Muscle layer of duodenum (tissue), 2 donors: Measurements from ENCODE around the gene BCDIN3D.

Experiments used
- H3K27ac ChIP-seq: one replicate; pipeline ENCODE4 v1.7.0; 2013; ENCODE audit warnings: mild to moderate bottlenecking, low read length
- H3K27me3 ChIP-seq: one replicate; pipeline ENCODE4 v1.7.0; 2013; ENCODE audit warnings: low read depth, mild to moderate bottlenecking, control low read depth, low read length
- H3K36me3 ChIP-seq, 2 donors: one replicate each; pipeline ENCODE4 v1.7.0; 2013; ENCODE audit warnings: low read length in 2 of 2, control low read depth in 1 of 2, mild to moderate bottlenecking in 1 of 2; ENCODE audit not compliant: insufficient read depth in 2 of 2, control insufficient read depth in 1 of 2
- H3K4me1 ChIP-seq, 2 donors: one replicate each; pipeline ENCODE4 v1.7.0; 2013; ENCODE audit warnings: low read length in 2 of 2, mild to moderate bottlenecking in 2 of 2, control low read depth in 1 of 2, moderate library complexity in 1 of 2; ENCODE audit not compliant: insufficient read depth in 2 of 2, control insufficient read depth in 1 of 2
- H3K4me3 ChIP-seq, 2 donors: one replicate each; pipeline ENCODE4 v1.7.0; 2013; ENCODE audit warnings: low read length in 2 of 2, low read depth in 1 of 2, mild to moderate bottlenecking in 1 of 2
- H3K9me3 ChIP-seq, 2 donors: one replicate each; pipeline ENCODE4 v1.7.0; 2013; ENCODE audit warnings: low read length in 2 of 2, control low read depth in 1 of 2, mild to moderate bottlenecking in 1 of 2; ENCODE audit not compliant: control insufficient read depth in 1 of 2
- donor health status: healthy.

The BCDIN3D gene

GRCh38 chr12:49809906-49810389 is 33.0 kb downstream of the BCDIN3D start:
- Histone ChIP-seq H3K36me3 (peaks cover 0 to 9% of the 10 kb centered on the region in 2 donors), H3K9me3 (no peaks in the 10 kb centered on the region), H3K27ac (peak overlapping the region; percentile 43), H3K4me3 (peak overlapping the region in 1 of 2 donors; percentile 5), H3K4me1 (peaks cover 9 to 14% of the 10 kb centered on the region in 2 donors), H3K27me3 (no peaks in the 10 kb centered on the region)

- Histone ChIP-seq H3K27me3 (no peaks in the 10 kb centered on the region), H3K9me3 (no peaks in the 10 kb centered on the region), H3K4me3 (peak overlapping the region in 1 of 2 donors; percentile 5), H3K27ac (peak overlapping the region; percentile 43), H3K4me1 (peaks cover 9 to 14% of the 10 kb centered on the region in 2 donors), H3K36me3 (peaks cover 0 to 14% of the 10 kb centered on the region in 2 donors)
These were observed 33.5 kb downstream of the BCDIN3D start for GRCh38 chr12:49809381-49809905.

- Histone ChIP-seq H3K36me3 (peaks cover 1 to 19% of the 10 kb centered on the region in 2 donors), H3K27me3 (no peaks in the 10 kb centered on the region), H3K4me1 (peaks cover 9 to 14% of the 10 kb centered on the region in 2 donors), H3K27ac (peak overlapping the region; percentile 36), H3K4me3 (no peak overlapping the region), H3K9me3 (no peaks in the 10 kb centered on the region)
These were observed 34.1 kb downstream of the BCDIN3D start for GRCh38 chr12:49808686-49809380.

GRCh38 chr12:49807991-49808580 is 34.8 kb downstream of the BCDIN3D start:
- Histone ChIP-seq H3K4me1 (peaks cover 9 to 14% of the 10 kb centered on the region in 2 donors), H3K27me3 (no peaks in the 10 kb centered on the region), H3K4me3 (no peak overlapping the region), H3K27ac (no peak overlapping the region), H3K9me3 (no peaks in the 10 kb centered on the region), H3K36me3 (peaks cover 9 to 26% of the 10 kb centered on the region in 2 donors)

- Histone ChIP-seq H3K4me1 (peaks cover 9 to 14% of the 10 kb centered on the region in 2 donors), H3K4me3 (no peak overlapping the region), H3K27ac (no peak overlapping the region), H3K27me3 (no peaks in the 10 kb centered on the region), H3K36me3 (peaks cover 16 to 34% of the 10 kb centered on the region in 2 donors), H3K9me3 (no peaks in the 10 kb centered on the region)
These were observed 36.0 kb downstream of the BCDIN3D start for GRCh38 chr12:49806877-49807276.

GRCh38 chr12:49806321-49806813 is 36.5 kb downstream of the BCDIN3D start:
- Histone ChIP-seq H3K27ac (no peak overlapping the region), H3K4me1 (peaks cover 9 to 14% of the 10 kb centered on the region in 2 donors), H3K27me3 (no peaks in the 10 kb centered on the region), H3K4me3 (no peak overlapping the region), H3K36me3 (peaks cover 20 to 39% of the 10 kb centered on the region in 2 donors), H3K9me3 (no peaks in the 10 kb centered on the region)

GRCh38 chr12:49805409-49805808 is 37.5 kb downstream of the BCDIN3D start:
- H3K36me3 ChIP-seq: peaks cover 25 to 48% of the 10 kb centered on the region in 2 donors
- H3K4me3 ChIP-seq: no peak overlapping the region
- no peak overlapping the region for H3K27ac ChIP-seq
- no peaks in the 10 kb centered on the region for H3K27me3 ChIP-seq
- H3K4me1 ChIP-seq: peaks cover 9 to 14% of the 10 kb centered on the region in 2 donors
- no peaks in the 10 kb centered on the region for H3K9me3 ChIP-seq

- Histone ChIP-seq H3K27ac (no peak overlapping the region), H3K4me3 (no peak overlapping the region), H3K36me3 (peaks cover 30 to 53% of the 10 kb centered on the region in 2 donors), H3K4me1 (peaks cover 8 to 9% of the 10 kb centered on the region in 2 donors), H3K27me3 (no peaks in the 10 kb centered on the region), H3K9me3 (no peaks in the 10 kb centered on the region)
These were observed 38.1 kb downstream of the BCDIN3D start for GRCh38 chr12:49804821-49805220.

GRCh38 chr12:49803693-49804450 is 39.0 kb downstream of the BCDIN3D start:
- no peaks in the 10 kb centered on the region for H3K9me3 ChIP-seq
- peaks cover 30 to 55% of the 10 kb centered on the region in 2 donors for H3K36me3 ChIP-seq
- H3K27me3 ChIP-seq: no peaks in the 10 kb centered on the region
- peaks cover 4 to 5% of the 10 kb centered on the region in 2 donors for H3K4me1 ChIP-seq
- H3K27ac ChIP-seq: no peak overlapping the region
- no peak overlapping the region for H3K4me3 ChIP-seq

- Histone ChIP-seq H3K4me3 (no peak overlapping the region), H3K36me3 (peaks cover 45 to 80% of the 10 kb centered on the region in 2 donors), H3K27ac (no peak overlapping the region), H3K9me3 (no peaks in the 10 kb centered on the region), H3K27me3 (no peaks in the 10 kb centered on the region), H3K4me1 (no peaks in the 10 kb centered on the region)
These were observed 41.5 kb downstream of the BCDIN3D start for GRCh38 chr12:49801141-49802063.
